ENCODE measurements around the gene CYTH2. TPM values are rescaled to one million over a fixed set of nuclear protein-coding genes. Genes with fewer than 3 reads are reported as not detected.

CYTH2 gene
- total and polyA plus RNA-seq, 9 of the 15 experiments (the other 6 are each of a cell fraction or from before 2014, with no cell fraction given) = 1.8 to 45.2 (median 23.8) TPM

- TF ChIP-seq ZKSCAN8 (CRISPR knock-in tag; IDR thresholded peaks at IDR 0.05) = no peak
- TF ChIP-seq CSDE1 (IDR thresholded peaks at IDR 0.05) = peak in 1 of 2 experiments; percentile 54; a peak in 1 of 4 replicates
- peak; percentile 16; the same call in 1 of the 2 replicates for TF ChIP-seq ZBTB2 (IDR thresholded peaks at IDR 0.05)
- TF ChIP-seq SP2 (IDR thresholded peaks at IDR 0.05; ENCODE audit: extremely low read depth, low read depth, low read length, poor library complexity, severe bottlenecking) = peak; percentile 43
- no peak for TF ChIP-seq SMAD3 (CRISPR knock-in tag; conservative IDR thresholded peaks at IDR 0.05)
- no peak for TF ChIP-seq TAF9B (IDR thresholded peaks at IDR 0.05; ENCODE audit: partially characterized antibody)
- no peak for TF ChIP-seq AFF1 (IDR thresholded peaks at IDR 0.05; ENCODE audit: low read depth in 1 of 2, partially characterized antibody in 2 of 2)
- TF ChIP-seq ZNF518B (CRISPR knock-in tag; IDR thresholded peaks at IDR 0.05) = no peak
- no peak for TF ChIP-seq ZFX (CRISPR knock-in tag; IDR thresholded peaks at IDR 0.05)
- TF ChIP-seq CREM (IDR thresholded peaks at IDR 0.05; ENCODE audit: low read depth) = 0 out of 2 replicates have a peak, but pooled peaks have one; percentile 3
- TF ChIP-seq KLF6 (CRISPR knock-in tag; IDR thresholded peaks at IDR 0.05; ENCODE audit: borderline replicate concordance) = no peak
- TF ChIP-seq PKNOX1 (IDR thresholded peaks at IDR 0.05) = peak; percentile 93
- TF ChIP-seq RBM22 (IDR thresholded peaks at IDR 0.05; ENCODE audit: low read depth, low read length, poor library complexity, severe bottlenecking) = no peak
Measured at GRCh38 chr19:48511800-48512503, 42.8 kb downstream of the CYTH2 start, which contains the start of gene LMTK3 (continued).

Measured in K562 (cell line).